ENCODE measurements around the gene GFI1. TPM values are rescaled to one million over a fixed set of nuclear protein-coding genes. Genes with fewer than 3 reads are reported as not detected.

The GFI1 gene
- total and polyA plus RNA-seq, 2 donors (not counting 1 experiment from before 2014, with no cell fraction given), result under 0.01 to 0.06 TPM

GRCh38 chr1:92459871-92460320 lies 26.8 kb downstream of the GFI1 start:
- no peaks in the 10 kb centered on the region for H3K79me2 ChIP-seq (ENCODE audit: control insufficient read depth, insufficient read depth, low read length)
- H3K27me3 ChIP-seq (ENCODE audit: control insufficient read depth, insufficient read depth, low read length), result no peaks in the 10 kb centered on the region
- no peak for TF ChIP-seq EZH2 (IDR thresholded peaks at IDR 0.05; ENCODE audit: low read length, missing control alignments)
- TF ChIP-seq CTCF (conservative IDR thresholded peaks at IDR 0.05 in 1 of 2, IDR thresholded peaks at IDR 0.05 in 1 of 2; ENCODE audit: low read depth in 1 of 2, low read length in 2 of 2), result no peak
- H3K4me2 ChIP-seq (ENCODE audit: extremely low read depth, insufficient read depth, low read length), result no peak overlapping the region
- no peaks in the 10 kb centered on the region for H3K4me1 ChIP-seq (ENCODE audit: control insufficient read depth, extremely low read depth, insufficient read depth, low read length)
- no peak for DNase-seq (ENCODE audit: low read depth in 2 of 2)
- no peaks in the 10 kb centered on the region for H4K20me1 ChIP-seq (ENCODE audit: control insufficient read depth, extremely low read depth, insufficient read depth, low read length)
- H2AFZ ChIP-seq (ENCODE audit: low read length), result no peak overlapping the region
- H3K27ac ChIP-seq (ENCODE audit: insufficient read depth, low read length), result no peak overlapping the region
- H3K36me3 ChIP-seq (ENCODE audit: control insufficient read depth, insufficient read depth, low read length), result no peaks in the 10 kb centered on the region
- no peak overlapping the region for H3K9ac ChIP-seq (ENCODE audit: insufficient read depth, low read length)
- H3K9me3 ChIP-seq (ENCODE audit: control insufficient read depth, insufficient read depth, low read depth, low read length), result no peaks in the 10 kb centered on the region
- H3K4me3 ChIP-seq (replicated peaks in 1 of 4; ENCODE audit: control extremely low read depth in 1 of 4, insufficient read depth in 1 of 4, low read depth in 3 of 4, low read length in 4 of 4), result no peak overlapping the region

GRCh38 chr1:92458146-92458545 lies 28.6 kb downstream of the GFI1 start:
- Histone ChIP-seq H3K27ac (ENCODE audit: insufficient read depth, low read length) (no peak overlapping the region), H3K4me3 (replicated peaks in 1 of 4; ENCODE audit: control extremely low read depth in 1 of 4, insufficient read depth in 1 of 4, low read depth in 3 of 4, low read length in 4 of 4) (no peak overlapping the region), H3K4me2 (ENCODE audit: extremely low read depth, insufficient read depth, low read length) (no peak overlapping the region), H3K9ac (ENCODE audit: insufficient read depth, low read length) (no peak overlapping the region), H3K4me1 (ENCODE audit: control insufficient read depth, extremely low read depth, insufficient read depth, low read length) (no peaks in the 10 kb centered on the region), H3K79me2 (ENCODE audit: control insufficient read depth, insufficient read depth, low read length) (no peaks in the 10 kb centered on the region), H3K27me3 (ENCODE audit: control insufficient read depth, insufficient read depth, low read length) (no peaks in the 10 kb centered on the region), H2AFZ (ENCODE audit: low read length) (no peak overlapping the region), H3K9me3 (ENCODE audit: control insufficient read depth, insufficient read depth, low read depth, low read length) (no peaks in the 10 kb centered on the region), H3K36me3 (ENCODE audit: control insufficient read depth, insufficient read depth, low read length) (no peaks in the 10 kb centered on the region), H4K20me1 (ENCODE audit: control insufficient read depth, extremely low read depth, insufficient read depth, low read length) (no peaks in the 10 kb centered on the region)
- TF ChIP-seq EZH2 (IDR thresholded peaks at IDR 0.05; ENCODE audit: low read length, missing control alignments), result no peak
- TF ChIP-seq CTCF (conservative IDR thresholded peaks at IDR 0.05 in 1 of 2, IDR thresholded peaks at IDR 0.05 in 1 of 2; ENCODE audit: low read depth in 1 of 2, low read length in 2 of 2), result no peak
- no peak for DNase-seq (ENCODE audit: low read depth in 2 of 2)

- Histone ChIP-seq H3K4me3 (replicated peaks in 1 of 4; ENCODE audit: control extremely low read depth in 1 of 4, insufficient read depth in 1 of 4, low read depth in 3 of 4, low read length in 4 of 4) (no peak overlapping the region), H4K20me1 (ENCODE audit: control insufficient read depth, extremely low read depth, insufficient read depth, low read length) (no peaks in the 10 kb centered on the region), H3K9me3 (ENCODE audit: control insufficient read depth, insufficient read depth, low read depth, low read length) (no peaks in the 10 kb centered on the region), H3K79me2 (ENCODE audit: control insufficient read depth, insufficient read depth, low read length) (no peaks in the 10 kb centered on the region), H3K27me3 (ENCODE audit: control insufficient read depth, insufficient read depth, low read length) (no peaks in the 10 kb centered on the region), H3K27ac (ENCODE audit: insufficient read depth, low read length) (no peak overlapping the region), H3K4me1 (ENCODE audit: control insufficient read depth, extremely low read depth, insufficient read depth, low read length) (no peaks in the 10 kb centered on the region), H2AFZ (ENCODE audit: low read length) (no peak overlapping the region), H3K9ac (ENCODE audit: insufficient read depth, low read length) (no peak overlapping the region), H3K36me3 (ENCODE audit: control insufficient read depth, insufficient read depth, low read length) (no peaks in the 10 kb centered on the region), H3K4me2 (ENCODE audit: extremely low read depth, insufficient read depth, low read length) (no peak overlapping the region)
- DNase-seq (ENCODE audit: low read depth in 2 of 2), result no peak
- TF ChIP-seq CTCF (conservative IDR thresholded peaks at IDR 0.05 in 1 of 2, IDR thresholded peaks at IDR 0.05 in 1 of 2; ENCODE audit: low read depth in 1 of 2, low read length in 2 of 2) (no peak), EZH2 (IDR thresholded peaks at IDR 0.05; ENCODE audit: low read length, missing control alignments) (no peak)
Measured at GRCh38 chr1:92447976-92448375, 38.7 kb downstream of the GFI1 start.
